IPS-20b (cell line): Measurements from ENCODE around the gene HOXA4.

Experiments used
- H3K27ac ChIP-seq: one replicate; pipeline ENCODE4 v1.5.1; 2013; ENCODE audit warnings: low read length
- H3K27me3 ChIP-seq: 2 replicates; pipeline ENCODE4 v1.6.1; 2013; ENCODE audit warnings: mild to moderate bottlenecking, low read length, inconsistent platforms; ENCODE audit not compliant: insufficient read depth
- H3K36me3 ChIP-seq: 2 replicates; pipeline ENCODE4 v1.6.1; 2013; ENCODE audit warnings: low read depth, mild to moderate bottlenecking, inconsistent platforms, low read length, moderate library complexity; ENCODE audit not compliant: insufficient read depth
- H3K4me1 ChIP-seq: 2 replicates; pipeline ENCODE4 v1.6.1; 2013; ENCODE audit warnings: mild to moderate bottlenecking, control low read depth, inconsistent platforms, low read length, moderate library complexity; ENCODE audit not compliant: insufficient read depth
- H3K4me3 ChIP-seq: 2 replicates; pipeline ENCODE4 v1.5.1; 2013; ENCODE audit warnings: mild to moderate bottlenecking, low read length, inconsistent platforms
- H3K9ac ChIP-seq: 2 replicates; pipeline ENCODE4 v1.6.1; 2013; ENCODE audit warnings: low read depth, mild to moderate bottlenecking, inconsistent platforms, low read length, moderate library complexity
- H3K9me3 ChIP-seq: 2 replicates; pipeline ENCODE4 v1.6.1; 2013; ENCODE audit warnings: mild to moderate bottlenecking, low read depth, low read length, inconsistent platforms; ENCODE audit not compliant: insufficient read depth

Gene HOXA4

DNA sequence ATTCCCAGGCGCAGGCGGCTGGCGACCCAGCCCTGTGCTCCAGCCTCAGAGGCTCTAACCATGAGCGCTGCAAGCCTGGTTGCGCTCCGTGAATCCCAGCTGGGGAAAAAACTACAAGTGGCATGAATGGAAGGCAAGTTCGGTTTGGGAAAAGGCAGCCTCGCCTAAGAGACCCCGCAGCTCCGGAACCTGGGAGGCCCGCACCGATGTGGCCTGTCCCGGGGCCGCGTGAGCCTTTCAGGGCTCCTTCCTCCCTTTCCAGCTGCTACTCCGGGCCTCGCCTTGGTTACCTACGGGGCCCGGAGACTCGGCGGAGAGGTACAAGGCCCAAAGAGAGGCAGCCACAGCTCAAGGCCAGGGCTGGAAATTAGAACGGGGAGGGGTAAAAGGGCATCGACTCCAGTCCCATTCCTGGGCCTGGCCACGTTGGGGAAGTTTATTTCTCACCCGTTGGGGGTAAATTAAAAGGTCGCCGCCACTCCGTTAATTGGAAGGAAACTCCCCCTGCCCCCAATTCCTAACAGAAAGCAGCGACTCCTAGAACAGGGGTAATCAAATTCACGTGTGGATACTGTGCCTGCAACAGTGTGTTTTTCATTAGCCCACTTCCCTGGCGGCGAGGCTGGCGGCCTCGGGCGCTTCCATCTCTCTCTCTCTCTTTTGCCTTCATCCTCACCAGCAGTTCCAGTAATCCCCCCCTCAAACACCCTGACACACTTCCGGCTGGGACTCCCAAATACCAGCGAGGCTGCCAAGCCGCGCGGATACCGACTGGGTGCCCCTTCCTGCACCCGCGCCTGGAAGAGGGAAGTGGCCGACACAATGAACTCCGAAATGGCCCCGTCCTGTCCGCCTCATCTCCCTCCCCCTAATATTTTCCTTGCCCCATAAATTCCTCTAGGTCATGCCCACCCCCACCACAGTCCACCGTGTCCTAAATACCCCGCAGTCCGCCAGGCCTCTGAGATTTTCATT is 36.3 kb upstream of the HOXA4 start:
- Histone ChIP-seq H3K9ac (no peak overlapping the region), H3K4me3 (no peak overlapping the region), H3K9me3 (peaks cover 28% of the 10 kb centered on the region; the same call in 1 of the 2 replicates), H3K36me3 (no peaks in the 10 kb centered on the region), H3K27ac (no peak overlapping the region), H3K4me1 (no peaks in the 10 kb centered on the region), H3K27me3 (peaks cover 100% of the 10 kb centered on the region)

DNA sequence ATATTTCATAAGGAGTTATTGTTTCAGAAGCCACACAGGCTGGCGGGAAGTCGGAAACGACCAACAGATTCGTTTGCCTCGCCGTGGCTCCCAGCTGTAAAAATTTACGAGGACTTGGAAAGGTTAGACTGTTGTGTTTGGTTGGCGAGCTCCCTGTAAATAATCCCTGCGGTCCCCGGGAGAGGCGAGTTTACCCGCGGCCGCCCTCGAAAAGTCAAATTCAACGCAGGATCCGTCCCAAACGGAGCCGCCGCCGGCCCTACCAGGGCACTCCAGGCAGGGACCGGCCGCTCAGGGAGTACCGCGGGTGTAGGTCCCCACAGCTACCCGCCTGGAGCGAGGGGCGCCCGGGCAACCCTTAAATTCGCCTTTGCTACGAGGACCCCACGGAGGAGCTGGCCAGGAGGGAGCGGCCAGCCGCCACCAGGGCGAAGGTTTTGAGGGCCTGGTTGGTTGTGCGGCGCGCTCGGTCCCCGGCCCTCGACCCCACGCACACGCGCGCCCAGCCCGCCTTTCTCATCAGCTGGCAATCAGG is 35.5 kb upstream of the HOXA4 start:
- Histone ChIP-seq H3K4me1 (no peaks in the 10 kb centered on the region), H3K9ac (no peak overlapping the region), H3K27me3 (peaks cover 100% of the 10 kb centered on the region), H3K4me3 (no peak overlapping the region), H3K36me3 (no peaks in the 10 kb centered on the region), H3K27ac (no peak overlapping the region), H3K9me3 (peaks cover 28% of the 10 kb centered on the region; the same call in 1 of the 2 replicates)

DNA sequence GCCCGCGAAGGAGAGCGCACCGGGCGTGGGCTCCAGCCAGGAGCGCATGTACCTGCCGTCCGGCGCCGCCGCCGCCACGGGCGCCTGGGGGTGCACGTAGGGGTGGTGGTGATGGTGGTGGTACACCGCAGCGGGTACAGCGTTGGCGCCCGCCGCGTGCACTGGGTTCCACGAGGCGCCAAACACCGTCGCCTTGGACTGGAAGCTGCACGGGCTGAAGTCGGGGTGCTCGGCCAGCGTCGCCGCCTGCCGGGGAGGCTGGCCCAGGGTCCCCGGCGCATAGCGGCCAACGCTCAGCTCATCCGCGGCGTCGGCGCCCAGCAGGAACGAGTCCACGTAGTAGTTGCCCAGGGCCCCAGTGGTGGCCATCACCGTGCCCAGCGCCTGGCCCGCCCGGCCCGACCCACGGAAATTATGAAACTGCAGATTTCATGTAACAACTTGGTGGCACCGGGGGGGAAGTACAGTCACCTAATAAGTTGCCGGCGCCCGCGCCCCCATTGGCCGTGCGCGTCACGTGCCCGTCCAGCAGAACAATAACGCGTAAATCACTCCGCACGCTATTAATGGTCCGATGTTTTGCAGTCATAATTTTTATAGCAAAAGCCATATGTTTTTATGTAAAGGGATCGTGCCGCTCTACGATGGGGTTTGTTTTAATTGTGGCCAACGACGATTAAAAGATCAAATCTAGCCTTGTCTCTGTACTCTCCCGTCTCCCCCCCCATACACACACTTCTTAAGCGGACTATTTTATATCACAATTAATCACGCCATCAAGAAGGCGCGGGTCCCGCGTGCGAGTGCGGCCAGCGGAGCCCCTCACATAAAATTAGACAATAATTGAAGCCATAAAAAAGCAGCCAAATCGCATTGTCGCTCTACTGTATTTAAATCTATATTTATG is 34.8 kb upstream of the HOXA4 start, which contains the start of gene HOXA9:
Gene HOXA9, minus strand, starts transcription at position 449 of the 907 bp plus-strand sequence. Its CDS starts 80 bp downstream, at position 369.
- no peak within 1 kb of the TSS for H3K27ac ChIP-seq
- no peak within 1 kb of the TSS for H3K4me3 ChIP-seq
- H3K9ac ChIP-seq: no peak within 1 kb of the TSS
- H3K4me1 ChIP-seq: no peaks in the 10 kb centered on the region
- no peaks in the 10 kb centered on the region for H3K36me3 ChIP-seq
- H3K9me3 ChIP-seq: peaks cover 28% of the 10 kb centered on the region; the same call in 1 of the 2 replicates
- H3K27me3 ChIP-seq: peaks cover 100% of the 10 kb centered on the region

DNA sequence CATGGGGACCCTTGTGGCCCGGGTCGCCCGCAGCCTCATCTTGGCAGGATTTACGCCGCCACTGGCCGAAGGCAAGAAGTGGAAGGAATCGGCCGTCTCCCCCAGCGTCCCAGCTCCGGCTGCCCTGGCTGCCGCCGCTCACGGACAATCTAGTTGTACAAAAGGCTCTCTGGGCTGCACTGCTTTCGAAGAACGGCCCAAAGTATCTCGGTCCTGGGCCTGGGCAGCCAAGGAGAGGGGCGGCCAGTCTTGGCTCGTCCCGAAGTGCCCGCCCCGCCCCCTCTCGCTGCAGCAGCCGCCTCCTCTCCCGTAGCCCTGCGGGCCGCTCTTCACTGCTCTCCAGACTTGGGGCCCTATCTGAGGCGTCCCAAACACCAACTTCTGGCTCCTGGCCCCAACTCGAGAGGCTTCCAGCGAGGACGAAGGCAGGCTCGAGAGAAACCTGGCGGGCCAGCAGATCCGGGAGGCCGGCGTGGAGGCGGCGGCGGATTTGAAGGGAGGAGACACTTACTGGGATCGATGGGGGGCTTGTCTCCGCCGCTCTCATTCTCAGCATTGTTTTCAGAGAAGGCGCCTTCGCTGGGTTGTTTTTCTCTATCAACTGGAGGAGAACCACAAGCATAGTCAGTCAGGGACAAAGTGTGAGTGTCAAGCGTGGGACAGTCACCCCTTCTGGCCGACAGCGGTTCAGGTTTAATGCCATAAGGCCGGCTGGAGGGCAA is 34.0 kb upstream of the HOXA4 start:
- H3K27ac ChIP-seq: no peak overlapping the region
- no peaks in the 10 kb centered on the region for H3K36me3 ChIP-seq
- no peaks in the 10 kb centered on the region for H3K4me1 ChIP-seq
- no peak overlapping the region for H3K9ac ChIP-seq
- peaks cover 28% of the 10 kb centered on the region; the same call in 1 of the 2 replicates for H3K9me3 ChIP-seq
- H3K27me3 ChIP-seq: peaks cover 100% of the 10 kb centered on the region
- no peak overlapping the region for H3K4me3 ChIP-seq

DNA sequence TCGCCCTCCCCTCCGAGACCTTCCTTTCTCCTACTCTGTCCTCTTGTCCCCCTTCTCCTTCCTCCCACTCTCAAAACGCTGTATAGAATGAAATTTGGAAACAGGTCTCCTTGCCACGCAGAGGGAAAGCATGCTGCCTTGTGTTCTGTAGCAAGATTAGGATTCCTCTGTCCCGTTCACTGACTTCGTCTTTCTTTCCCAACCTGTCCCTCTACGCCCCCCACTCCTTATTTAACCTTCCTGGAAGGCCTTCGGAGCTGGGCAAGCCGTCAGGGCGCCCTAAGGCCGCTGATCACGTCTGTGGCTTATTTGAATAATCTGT is 33.4 kb upstream of the HOXA4 start:
- no peak overlapping the region for H3K9ac ChIP-seq
- no peak overlapping the region for H3K4me3 ChIP-seq
- no peaks in the 10 kb centered on the region for H3K36me3 ChIP-seq
- H3K4me1 ChIP-seq: no peaks in the 10 kb centered on the region
- peaks cover 28% of the 10 kb centered on the region; the same call in 1 of the 2 replicates for H3K9me3 ChIP-seq
- no peak overlapping the region for H3K27ac ChIP-seq
- H3K27me3 ChIP-seq: peaks cover 100% of the 10 kb centered on the region

DNA sequence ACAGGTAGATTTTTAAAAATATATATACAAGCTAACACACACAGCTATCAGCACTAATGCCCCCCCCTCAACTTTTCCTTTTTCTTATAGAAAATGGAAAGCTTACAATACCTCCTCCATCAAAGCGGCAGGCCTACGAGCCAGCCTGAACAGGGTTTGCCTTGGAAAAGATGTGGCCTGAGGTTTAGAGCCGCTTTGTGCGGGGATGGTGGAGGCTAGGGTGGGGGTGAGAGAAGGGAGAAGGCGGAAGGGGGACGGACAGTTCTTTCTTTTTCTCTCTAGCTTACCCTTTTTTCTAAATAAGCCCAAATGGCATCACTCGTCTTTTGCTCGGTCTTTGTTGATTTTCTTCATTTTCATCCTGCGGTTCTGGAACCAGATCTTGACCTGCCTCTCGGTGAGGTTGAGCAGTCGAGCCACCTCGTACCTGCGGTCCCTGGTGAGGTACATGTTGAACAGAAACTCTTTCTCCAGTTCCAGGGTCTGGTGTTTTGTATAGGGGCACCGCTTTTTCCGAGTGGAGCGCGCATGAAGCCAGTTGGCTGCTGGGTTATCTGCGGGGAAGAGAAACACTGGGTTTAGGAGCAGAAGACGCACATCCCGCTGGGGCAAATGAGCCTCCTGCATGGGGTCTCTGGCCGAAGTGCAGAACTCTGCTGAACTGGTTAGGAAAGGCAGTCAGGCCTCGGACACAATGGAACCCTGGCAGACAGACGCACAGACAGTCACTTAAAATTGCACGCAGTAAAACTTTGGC is 32.9 kb upstream of the HOXA4 start:
- no peak overlapping the region for H3K9ac ChIP-seq
- H3K9me3 ChIP-seq: peaks cover 28% of the 10 kb centered on the region; the same call in 1 of the 2 replicates
- peaks cover 100% of the 10 kb centered on the region for H3K27me3 ChIP-seq
- H3K4me1 ChIP-seq: no peaks in the 10 kb centered on the region
- no peak overlapping the region for H3K27ac ChIP-seq
- H3K4me3 ChIP-seq: no peak overlapping the region
- no peaks in the 10 kb centered on the region for H3K36me3 ChIP-seq

DNA sequence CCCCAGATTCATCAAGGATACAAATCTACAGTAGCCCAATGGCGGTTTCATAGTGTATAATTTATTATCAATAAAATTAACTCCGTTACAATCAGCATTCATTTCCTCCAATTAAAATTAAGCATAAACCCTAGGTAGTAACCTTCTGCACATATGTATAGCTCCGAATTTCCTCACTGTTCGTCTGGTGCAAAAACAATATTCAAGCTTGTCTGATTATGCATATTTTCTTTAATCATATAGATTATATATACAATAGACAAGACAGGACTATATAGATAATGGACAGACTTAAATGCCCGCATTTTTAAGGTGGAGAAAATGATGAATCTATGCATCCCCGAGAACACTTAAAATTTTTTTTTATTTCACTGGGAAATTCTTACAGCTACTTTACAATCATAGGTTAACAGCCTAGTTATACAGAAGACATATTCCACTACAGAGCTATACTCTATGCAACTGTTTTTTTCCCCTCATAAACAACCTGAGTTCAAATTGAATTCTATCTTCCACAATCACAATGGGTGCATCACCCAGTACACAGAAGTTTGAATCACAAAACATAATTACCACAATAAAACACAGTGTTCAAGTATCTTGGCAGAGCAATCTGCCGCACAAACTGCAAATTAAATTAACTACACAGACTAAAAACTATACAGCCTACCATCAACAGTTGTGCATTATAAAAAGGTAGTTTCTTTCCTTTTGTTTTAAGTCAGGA is 32.2 kb upstream of the HOXA4 start:
- peaks cover 26% of the 10 kb centered on the region; the same call in 1 of the 2 replicates for H3K9me3 ChIP-seq
- H3K27me3 ChIP-seq: peaks cover 100% of the 10 kb centered on the region
- no peak overlapping the region for H3K27ac ChIP-seq
- H3K4me1 ChIP-seq: no peaks in the 10 kb centered on the region
- H3K36me3 ChIP-seq: no peaks in the 10 kb centered on the region
- H3K4me3 ChIP-seq: no peak overlapping the region
- H3K9ac ChIP-seq: no peak overlapping the region

DNA sequence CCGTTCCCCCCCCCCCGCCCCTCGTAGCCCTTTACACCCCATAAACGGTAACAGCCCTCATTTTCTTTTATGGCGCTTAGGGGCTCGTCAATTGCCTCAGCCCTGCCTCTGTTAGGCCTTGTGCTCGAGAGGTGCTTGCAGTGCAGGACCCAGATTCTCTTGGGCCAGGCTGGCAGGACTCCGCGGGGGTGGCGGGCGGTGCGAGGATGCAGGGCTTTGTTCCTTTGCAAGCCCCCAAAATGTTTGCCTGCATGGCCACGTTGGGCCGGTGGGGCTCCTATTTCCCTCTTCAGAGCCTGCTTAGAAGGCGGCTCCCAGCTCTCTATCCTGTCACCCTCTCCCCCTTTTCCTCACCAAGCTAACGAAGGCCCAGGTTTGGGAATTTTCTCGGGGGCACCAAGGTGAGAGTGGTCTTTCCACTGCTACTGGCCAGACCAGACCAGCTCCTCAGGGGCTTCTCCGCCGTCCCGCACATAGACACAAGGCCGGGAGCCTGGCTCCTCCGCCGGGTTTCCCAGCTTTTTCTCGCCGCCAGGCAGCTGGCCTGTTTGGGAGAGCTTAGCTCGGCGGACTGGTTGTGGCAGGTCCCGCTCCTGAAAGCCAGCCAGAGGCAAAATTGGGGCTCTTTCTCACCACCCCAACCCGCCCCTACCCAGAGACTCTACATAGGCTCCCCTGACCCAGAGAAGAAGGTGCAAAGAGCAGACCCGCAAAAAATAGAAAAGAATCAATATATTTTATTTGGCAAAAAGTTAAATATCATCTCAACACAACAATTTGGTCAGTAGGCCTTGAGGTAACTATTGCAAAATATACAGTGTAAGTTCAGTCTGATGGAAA is 31.4 kb upstream of the HOXA4 start:
- H3K27me3 ChIP-seq: peaks cover 100% of the 10 kb centered on the region

DNA sequence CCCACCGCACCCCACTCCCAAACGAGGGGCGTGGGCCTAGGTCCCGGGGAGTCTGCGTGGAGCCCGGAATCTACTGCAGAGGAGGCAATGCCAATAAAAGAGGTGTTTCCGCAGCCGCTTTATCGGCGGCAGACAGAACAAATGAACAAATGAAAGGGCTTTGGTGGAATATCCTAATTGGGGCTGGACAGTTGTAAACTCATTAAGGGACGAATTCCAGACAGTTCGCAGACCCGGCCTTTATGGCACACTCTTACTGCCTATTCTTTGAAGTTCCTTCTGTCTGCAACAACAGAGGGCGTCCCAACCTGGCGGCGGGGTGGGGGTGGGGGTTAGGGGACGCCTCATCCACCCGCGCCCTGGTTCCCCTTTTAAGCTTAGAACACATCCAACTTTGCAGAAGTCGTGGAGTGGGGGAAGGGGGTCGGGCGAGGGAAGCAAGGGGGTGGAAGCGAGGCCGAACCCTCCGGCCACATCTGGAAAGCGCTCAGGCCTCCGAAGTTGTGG is 30.7 kb upstream of the HOXA4 start:
- H3K27me3 ChIP-seq: peaks cover 100% of the 10 kb centered on the region
- H3K4me3 ChIP-seq: no peak overlapping the region
- no peaks in the 10 kb centered on the region for H3K4me1 ChIP-seq
- H3K9ac ChIP-seq: no peak overlapping the region
- H3K9me3 ChIP-seq: peaks cover 25% of the 10 kb centered on the region; the same call in 1 of the 2 replicates
- no peaks in the 10 kb centered on the region for H3K36me3 ChIP-seq
- no peak overlapping the region for H3K27ac ChIP-seq

More for the DNA sequence above, 31.4 kb upstream of the HOXA4 start:
- Histone ChIP-seq H3K36me3 (no peaks in the 10 kb centered on the region), H3K27ac (no peak overlapping the region), H3K4me3 (no peak overlapping the region), H3K9me3 (peaks cover 32% of the 10 kb centered on the region; the same call in 1 of the 2 replicates), H3K9ac (no peak overlapping the region), H3K4me1 (no peaks in the 10 kb centered on the region)
